ENCODE results near the gene SUSD1. TPM values are rescaled to one million over a fixed set of nuclear protein-coding genes. Genes with fewer than 3 reads are reported as not detected.

SUSD1 gene
- total and polyA plus RNA-seq, 2 of the 13 experiments (the other 11 are each of a cell fraction or from before 2014, with no cell fraction given): 25.9 to 32.3 TPM

DNA sequence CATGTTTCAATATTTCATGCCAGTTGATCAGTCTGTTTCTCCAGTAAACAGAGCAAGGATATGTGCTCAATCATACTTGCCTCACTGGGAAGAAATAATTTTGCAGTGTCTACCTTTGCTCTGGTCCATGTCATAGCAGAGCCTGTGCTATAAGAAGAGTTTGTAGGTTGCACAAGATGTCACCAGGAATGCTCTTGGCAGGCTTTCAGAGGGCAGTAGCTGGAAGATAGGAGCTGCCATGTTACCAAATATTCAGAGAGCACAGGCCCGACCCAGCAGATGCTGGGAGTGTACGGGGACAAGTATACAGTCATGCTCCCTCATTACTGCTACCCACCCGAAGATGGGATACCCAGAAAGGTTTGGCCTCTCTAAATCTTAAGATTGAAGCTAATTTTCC lies 175.8 kb downstream of the SUSD1 start:
- no peaks in the 10 kb centered on the region for H4K20me1 ChIP-seq (ENCODE audit: insufficient read depth, low read length)
- intact Hi-C loops (cut with micrococcal nuclease; ENCODE audit: unreplicated experiment): no loop called here
- H3K27ac ChIP-seq (ENCODE audit: extremely low read length, insufficient read depth, low read length): no peak overlapping the region
- CTCF ChIA-PET (ENCODE audit: low intra/inter-chr PET ratio, low total read pairs): no interaction called here
- H3K36me3 ChIP-seq (replicated peaks in 1 of 2; ENCODE audit: control insufficient read depth in 1 of 2, insufficient read depth in 2 of 2, low read length in 2 of 2): no peaks in the 10 kb centered on the region
- peaks cover 10% of the 10 kb centered on the region for H3K4me1 ChIP-seq (ENCODE audit: insufficient read depth, low read length)
- 0% methylated on average over 3 of the region's 3 CpGs for WGBS (ENCODE audit: low lambda C conversion rate)
- H3K79me2 ChIP-seq (ENCODE audit: insufficient read depth, low read length): no peaks in the 10 kb centered on the region
- no peak overlapping the region for H3K4me3 ChIP-seq (replicated peaks in 1 of 3; ENCODE audit: insufficient read depth in 1 of 3, low read depth in 2 of 3, low read length in 3 of 3)
- DNase-seq (ENCODE audit: low spot score): no peak
- H2AFZ ChIP-seq (ENCODE audit: low read length): no peak overlapping the region
- POLR2A ChIA-PET: no interaction called here
- no peak for FAIRE-seq
- TF ChIP-seq GRHL1 (CRISPR knock-in tag; conservative IDR thresholded peaks at IDR 0.05) (no peak), ZBTB7B (CRISPR knock-in tag; IDR thresholded peaks at IDR 0.05) (no peak), ELF1 (CRISPR knock-in tag; IDR thresholded peaks at IDR 0.05) (no peak), KDM5A (IDR thresholded peaks at IDR 0.05; ENCODE audit: borderline replicate concordance, low read length) (no peak), ZNF615 (CRISPR knock-in tag; IDR thresholded peaks at IDR 0.05; ENCODE audit: borderline replicate concordance) (no peak), ZNF775 (CRISPR knock-in tag; IDR thresholded peaks at IDR 0.05; ENCODE audit: borderline replicate concordance) (no peak), RNF2 (conservative IDR thresholded peaks at IDR 0.05; ENCODE audit: low read depth) (no peak), SRSF4 (IDR thresholded peaks at IDR 0.05; ENCODE audit: low read depth, low read length, poor library complexity, severe bottlenecking) (no peak), ZNF337 (CRISPR knock-in tag; IDR thresholded peaks at IDR 0.05; ENCODE audit: borderline replicate concordance, low read depth) (no peak), SATB2 (CRISPR knock-in tag; IDR thresholded peaks at IDR 0.05) (no peak), TBX3 (IDR thresholded peaks at IDR 0.05; ENCODE audit: borderline replicate concordance) (no peak)
- TF ChIP-seq, protein P1, sequence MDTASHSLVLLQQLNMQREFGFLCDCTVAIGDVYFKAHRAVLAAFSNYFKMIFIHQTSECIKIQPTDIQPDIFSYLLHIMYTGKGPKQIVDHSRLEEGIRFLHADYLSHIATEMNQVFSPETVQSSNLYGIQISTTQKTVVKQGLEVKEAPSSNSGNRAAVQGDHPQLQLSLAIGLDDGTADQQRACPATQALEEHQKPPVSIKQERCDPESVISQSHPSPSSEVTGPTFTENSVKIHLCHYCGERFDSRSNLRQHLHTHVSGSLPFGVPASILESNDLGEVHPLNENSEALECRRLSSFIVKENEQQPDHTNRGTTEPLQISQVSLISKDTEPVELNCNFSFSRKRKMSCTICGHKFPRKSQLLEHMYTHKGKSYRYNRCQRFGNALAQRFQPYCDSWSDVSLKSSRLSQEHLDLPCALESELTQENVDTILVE (CRISPR knock-in tag; IDR thresholded peaks at IDR 0.05): no peak
- no peaks in the 10 kb centered on the region for H3K9me3 ChIP-seq (ENCODE audit: low read length)
- H3K9ac ChIP-seq (ENCODE audit: insufficient read depth, low read depth, low read length): no peak overlapping the region
- no TSS peak for BruUV-seq (replicated peaks)
- in situ Hi-C loops (cut with HindIII; ENCODE audit: extremely low pct_ligation_motif_present, low pct_unique_long_range_greater_than_20kb): no loop called here
- peaks cover 0 to 1% of the 10 kb centered on the region in 2 experiments; a peak in 1 of 5 replicates for H3K27me3 ChIP-seq (ENCODE audit: control insufficient read depth in 1 of 2, insufficient read depth in 2 of 2, low read length in 2 of 2)
- H3K4me2 ChIP-seq (ENCODE audit: low read depth, low read length): no peak overlapping the region
- no peak for ATAC-seq

Measured in HepG2 (cell line).